ENCODE results near the gene NELFA. TPM values are rescaled to one million over a fixed set of nuclear protein-coding genes. Genes with fewer than 3 reads are reported as not detected.

NELFA gene
- polyA plus RNA-seq, 1 donor (not counting 4 experiments of a cell fraction or from before 2014, with no cell fraction given): 9.9 TPM

DNA sequence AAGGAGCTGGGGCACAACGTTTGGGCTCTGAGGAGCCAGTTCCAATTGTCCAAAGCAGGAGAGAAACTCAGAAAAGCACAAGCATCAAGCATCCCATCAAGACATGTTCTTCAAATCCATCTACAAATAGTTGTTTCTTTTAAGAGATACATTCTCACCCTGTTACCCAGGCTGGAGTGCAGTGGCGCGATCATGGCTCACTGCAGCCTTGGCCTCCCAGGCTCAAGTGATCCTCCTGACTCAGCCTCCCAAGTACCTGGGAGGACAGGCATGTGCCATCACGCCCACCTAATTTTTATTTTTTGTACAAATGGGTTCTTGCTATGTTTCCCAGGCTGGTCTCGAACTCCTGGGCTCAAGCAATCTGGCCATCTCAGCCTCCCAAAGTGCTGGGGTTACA, 18.1 kb downstream of the NELFA start:
- Histone ChIP-seq H3K4me3 (ENCODE audit: control insufficient read depth in 2 of 3, extremely low read depth in 1 of 3, insufficient read depth in 2 of 3, low read depth in 1 of 3, low read length in 3 of 3) (no peak overlapping the region), H3K4me1 (ENCODE audit: control insufficient read depth, extremely low read depth, insufficient read depth, low read length) (no peaks in the 10 kb centered on the region), H2AFZ (ENCODE audit: control insufficient read depth, low read length) (no peak overlapping the region), H3K36me3 (ENCODE audit: control insufficient read depth in 2 of 2, extremely low read depth in 1 of 2, insufficient read depth in 2 of 2, low read length in 2 of 2) (peaks cover 9 to 15% of the 10 kb centered on the region in 2 experiments), H3K4me2 (ENCODE audit: control insufficient read depth, extremely low read depth, insufficient read depth, low read depth, low read length) (no peak overlapping the region), H3K79me2 (ENCODE audit: control insufficient read depth, insufficient read depth, low read length) (peaks cover 38% of the 10 kb centered on the region), H4K20me1 (ENCODE audit: control insufficient read depth, extremely low read depth, insufficient read depth, low read length) (no peaks in the 10 kb centered on the region), H3K9ac (ENCODE audit: control insufficient read depth, extremely low read depth, insufficient read depth, low read length) (no peak overlapping the region), H3K27me3 (ENCODE audit: control insufficient read depth, extremely low read depth, insufficient read depth, low read length) (no peaks in the 10 kb centered on the region), H3K9me3 (ENCODE audit: control insufficient read depth, low read depth, low read length) (no peaks in the 10 kb centered on the region), H3K27ac (ENCODE audit: control insufficient read depth, insufficient read depth, low read length) (no peak overlapping the region), H3K9me1 (ENCODE audit: control insufficient read depth, extremely low read depth, insufficient read depth, low read length) (no peaks in the 10 kb centered on the region)
- DNase-seq (ENCODE audit: low read depth, low spot score) (no peak), FAIRE-seq (no peak)
- dilution Hi-C loops (cut with MboI; ENCODE audit: extremely low pct_ligation_motif_present, low sequenced_read_pairs): no loop called here
- TF ChIP-seq EZH2 (IDR thresholded peaks at IDR 0.05; ENCODE audit: low read length): no peak
- TF ChIP-seq, protein P1, sequence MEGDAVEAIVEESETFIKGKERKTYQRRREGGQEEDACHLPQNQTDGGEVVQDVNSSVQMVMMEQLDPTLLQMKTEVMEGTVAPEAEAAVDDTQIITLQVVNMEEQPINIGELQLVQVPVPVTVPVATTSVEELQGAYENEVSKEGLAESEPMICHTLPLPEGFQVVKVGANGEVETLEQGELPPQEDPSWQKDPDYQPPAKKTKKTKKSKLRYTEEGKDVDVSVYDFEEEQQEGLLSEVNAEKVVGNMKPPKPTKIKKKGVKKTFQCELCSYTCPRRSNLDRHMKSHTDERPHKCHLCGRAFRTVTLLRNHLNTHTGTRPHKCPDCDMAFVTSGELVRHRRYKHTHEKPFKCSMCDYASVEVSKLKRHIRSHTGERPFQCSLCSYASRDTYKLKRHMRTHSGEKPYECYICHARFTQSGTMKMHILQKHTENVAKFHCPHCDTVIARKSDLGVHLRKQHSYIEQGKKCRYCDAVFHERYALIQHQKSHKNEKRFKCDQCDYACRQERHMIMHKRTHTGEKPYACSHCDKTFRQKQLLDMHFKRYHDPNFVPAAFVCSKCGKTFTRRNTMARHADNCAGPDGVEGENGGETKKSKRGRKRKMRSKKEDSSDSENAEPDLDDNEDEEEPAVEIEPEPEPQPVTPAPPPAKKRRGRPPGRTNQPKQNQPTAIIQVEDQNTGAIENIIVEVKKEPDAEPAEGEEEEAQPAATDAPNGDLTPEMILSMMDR (optimal IDR thresholded peaks at IDR 0.05 in 1 of 3, IDR thresholded peaks at IDR 0.05 in 1 of 3, conservative IDR thresholded peaks at IDR 0.05 in 1 of 3; ENCODE audit: extremely low read depth in 1 of 3, insufficient read depth in 2 of 3, low read length in 3 of 3): no peak

DNA sequence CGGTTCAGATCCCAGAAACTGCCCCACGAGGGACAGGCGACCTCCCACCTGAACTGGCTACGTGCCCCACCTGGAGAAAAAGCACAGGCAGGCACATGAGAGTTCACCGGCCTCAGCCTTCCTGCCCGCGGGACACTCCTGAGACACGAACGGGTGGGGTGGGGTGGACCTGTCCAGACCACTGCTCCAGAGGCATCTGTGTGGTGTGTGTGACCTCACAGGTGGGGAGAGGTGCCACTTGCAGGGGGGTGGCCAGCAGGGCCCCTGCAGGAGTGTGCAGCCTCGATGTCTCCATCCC, 18.5 kb downstream of the NELFA start:
- Histone ChIP-seq H3K27me3 (ENCODE audit: control insufficient read depth, extremely low read depth, insufficient read depth, low read length) (no peaks in the 10 kb centered on the region), H3K36me3 (ENCODE audit: control insufficient read depth in 2 of 2, extremely low read depth in 1 of 2, insufficient read depth in 2 of 2, low read length in 2 of 2) (peaks cover 12 to 15% of the 10 kb centered on the region in 2 experiments), H3K9me1 (ENCODE audit: control insufficient read depth, extremely low read depth, insufficient read depth, low read length) (no peaks in the 10 kb centered on the region), H3K4me1 (ENCODE audit: control insufficient read depth, extremely low read depth, insufficient read depth, low read length) (no peaks in the 10 kb centered on the region), H3K79me2 (ENCODE audit: control insufficient read depth, insufficient read depth, low read length) (peaks cover 34% of the 10 kb centered on the region), H2AFZ (ENCODE audit: control insufficient read depth, low read length) (no peak overlapping the region), H3K4me2 (ENCODE audit: control insufficient read depth, extremely low read depth, insufficient read depth, low read depth, low read length) (no peak overlapping the region), H3K4me3 (ENCODE audit: control insufficient read depth in 2 of 3, extremely low read depth in 1 of 3, insufficient read depth in 2 of 3, low read depth in 1 of 3, low read length in 3 of 3) (no peak overlapping the region), H3K27ac (ENCODE audit: control insufficient read depth, insufficient read depth, low read length) (no peak overlapping the region), H4K20me1 (ENCODE audit: control insufficient read depth, extremely low read depth, insufficient read depth, low read length) (no peaks in the 10 kb centered on the region), H3K9ac (ENCODE audit: control insufficient read depth, extremely low read depth, insufficient read depth, low read length) (no peak overlapping the region), H3K9me3 (ENCODE audit: control insufficient read depth, low read depth, low read length) (no peaks in the 10 kb centered on the region)
- TF ChIP-seq, protein P1 (optimal IDR thresholded peaks at IDR 0.05 in 1 of 3, IDR thresholded peaks at IDR 0.05 in 1 of 3, conservative IDR thresholded peaks at IDR 0.05 in 1 of 3; ENCODE audit: extremely low read depth in 1 of 3, insufficient read depth in 2 of 3, low read length in 3 of 3): no peak
- TF ChIP-seq EZH2 (IDR thresholded peaks at IDR 0.05; ENCODE audit: low read length): no peak
- FAIRE-seq (no peak), DNase-seq (ENCODE audit: low read depth, low spot score) (no peak)
- dilution Hi-C loops (cut with MboI; ENCODE audit: extremely low pct_ligation_motif_present, low sequenced_read_pairs): no loop called here

Measured in keratinocyte (primary cell).